ENCODE data around the gene SCFD1. TPM values are rescaled to one million over a fixed set of nuclear protein-coding genes. Genes with fewer than 3 reads are reported as not detected.

Gene SCFD1
- total RNA-seq, 4 donors from 2014 or later: 50.4 to 82.1 (median 52.6) TPM

DNA sequence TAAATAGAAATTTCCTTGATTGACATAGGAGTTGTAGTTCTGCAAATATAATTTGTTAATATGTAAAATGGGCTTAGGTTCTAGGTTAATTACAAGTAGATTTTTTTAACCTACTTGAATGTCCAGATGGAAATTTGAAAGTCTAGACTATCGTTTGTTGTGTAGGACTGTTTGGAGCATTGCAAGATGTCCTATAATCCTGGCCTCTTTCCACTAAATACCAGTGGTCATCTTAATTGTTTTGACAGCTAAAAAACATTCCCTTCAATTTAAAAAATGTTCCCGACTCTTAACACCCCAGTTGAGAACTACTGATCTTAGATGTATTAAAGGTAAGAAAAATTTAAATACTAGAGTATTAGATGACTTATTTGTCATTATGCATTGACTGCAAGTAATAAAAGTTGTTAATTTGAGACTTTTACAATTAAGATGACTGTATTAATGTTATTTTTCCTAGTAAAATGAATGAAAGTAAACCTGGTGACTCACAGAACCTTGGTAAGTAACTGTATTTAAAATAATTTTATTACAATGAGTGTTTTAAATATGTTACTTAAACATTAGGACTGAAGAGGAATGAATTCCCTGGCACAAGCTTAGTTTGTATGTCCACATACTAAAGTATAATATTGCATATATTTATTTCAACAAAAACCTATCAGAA lies 41.4 kb upstream of the SCFD1 start:
- intact Hi-C loops (cut with DNase I): no loop called here
- Histone ChIP-seq H3K27me3 (no peaks in the 10 kb centered on the region), H3K36me3 (peaks cover 0 to 8% (median 0%) of the 10 kb centered on the region in 3 donors), H3K27ac (no peak overlapping the region), H3K9me3 (no peaks in the 10 kb centered on the region), H3K4me3 (no peak overlapping the region), H3K4me1 (no peaks in the 10 kb centered on the region)
- TF ChIP-seq, protein P1, sequence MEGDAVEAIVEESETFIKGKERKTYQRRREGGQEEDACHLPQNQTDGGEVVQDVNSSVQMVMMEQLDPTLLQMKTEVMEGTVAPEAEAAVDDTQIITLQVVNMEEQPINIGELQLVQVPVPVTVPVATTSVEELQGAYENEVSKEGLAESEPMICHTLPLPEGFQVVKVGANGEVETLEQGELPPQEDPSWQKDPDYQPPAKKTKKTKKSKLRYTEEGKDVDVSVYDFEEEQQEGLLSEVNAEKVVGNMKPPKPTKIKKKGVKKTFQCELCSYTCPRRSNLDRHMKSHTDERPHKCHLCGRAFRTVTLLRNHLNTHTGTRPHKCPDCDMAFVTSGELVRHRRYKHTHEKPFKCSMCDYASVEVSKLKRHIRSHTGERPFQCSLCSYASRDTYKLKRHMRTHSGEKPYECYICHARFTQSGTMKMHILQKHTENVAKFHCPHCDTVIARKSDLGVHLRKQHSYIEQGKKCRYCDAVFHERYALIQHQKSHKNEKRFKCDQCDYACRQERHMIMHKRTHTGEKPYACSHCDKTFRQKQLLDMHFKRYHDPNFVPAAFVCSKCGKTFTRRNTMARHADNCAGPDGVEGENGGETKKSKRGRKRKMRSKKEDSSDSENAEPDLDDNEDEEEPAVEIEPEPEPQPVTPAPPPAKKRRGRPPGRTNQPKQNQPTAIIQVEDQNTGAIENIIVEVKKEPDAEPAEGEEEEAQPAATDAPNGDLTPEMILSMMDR (IDR thresholded peaks at IDR 0.05): no peak
- TF ChIP-seq POLR2A (IDR thresholded peaks at IDR 0.05): no peak
- DNase-seq: no peak
- WGBS, 2 donors: 79 to 88% methylated on average over 2 of the region's 2 CpGs

DNA sequence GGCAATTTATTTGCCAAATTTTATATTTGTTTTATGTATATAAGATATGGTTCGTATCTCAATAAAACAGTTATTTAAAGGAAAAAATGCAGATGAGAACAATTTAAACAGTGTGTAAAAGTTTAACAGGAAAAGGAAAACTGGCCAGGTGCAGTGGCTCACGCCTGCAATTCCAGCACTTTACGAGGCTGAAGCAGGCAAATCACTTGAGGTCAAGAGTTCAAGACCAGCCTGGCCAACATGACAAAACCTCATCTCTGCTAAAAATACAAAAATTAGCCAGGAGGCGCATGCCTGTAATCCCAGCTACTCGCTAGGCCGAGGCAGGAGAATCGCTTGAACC lies 40.9 kb upstream of the SCFD1 start:
- no peaks in the 10 kb centered on the region for H3K27me3 ChIP-seq
- intact Hi-C loops (cut with DNase I): no loop called here
- peaks cover 0 to 8% (median 0%) of the 10 kb centered on the region in 3 donors for H3K36me3 ChIP-seq
- DNase-seq: no peak
- no peaks in the 10 kb centered on the region for H3K9me3 ChIP-seq
- H3K4me3 ChIP-seq: no peak overlapping the region
- no peak overlapping the region for H3K27ac ChIP-seq
- WGBS, 2 donors: 91 to 92% methylated on average over 7 of the region's 7 CpGs
- no peaks in the 10 kb centered on the region for H3K4me1 ChIP-seq
- TF ChIP-seq, protein P1 (IDR thresholded peaks at IDR 0.05): no peak
- TF ChIP-seq POLR2A (IDR thresholded peaks at IDR 0.05): no peak

DNA sequence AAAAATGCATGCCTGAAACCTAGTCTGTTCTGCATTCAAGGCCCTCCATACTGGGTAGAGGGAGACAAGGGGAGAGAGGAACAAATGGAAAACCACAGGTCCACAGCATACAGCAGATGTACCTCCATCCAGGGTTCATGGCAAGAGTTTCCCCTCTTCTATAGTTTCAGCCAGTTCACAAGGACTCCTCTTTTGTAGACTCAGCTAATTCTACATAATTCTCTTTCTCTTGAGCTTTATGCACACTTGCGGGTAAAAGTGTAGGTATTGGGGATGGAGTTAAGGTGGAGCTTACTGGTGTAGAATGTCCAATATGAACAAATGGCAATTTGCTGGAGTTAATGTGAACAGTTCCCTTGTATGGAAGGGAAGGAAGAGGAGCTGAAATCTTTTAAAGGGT lies 39.7 kb upstream of the SCFD1 start:
- Histone ChIP-seq H3K36me3 (peaks cover 0 to 8% (median 0%) of the 10 kb centered on the region in 3 donors), H3K27ac (no peak overlapping the region), H3K4me3 (no peak overlapping the region), H3K9me3 (no peaks in the 10 kb centered on the region), H3K27me3 (no peaks in the 10 kb centered on the region), H3K4me1 (no peaks in the 10 kb centered on the region)
- DNase-seq: no peak
- intact Hi-C loops (cut with DNase I): no loop called here
- TF ChIP-seq, protein P1 (IDR thresholded peaks at IDR 0.05): no peak
- WGBS, 2 donors: 90 to 100% methylated on average over 1 of the region's 1 CpG

DNA sequence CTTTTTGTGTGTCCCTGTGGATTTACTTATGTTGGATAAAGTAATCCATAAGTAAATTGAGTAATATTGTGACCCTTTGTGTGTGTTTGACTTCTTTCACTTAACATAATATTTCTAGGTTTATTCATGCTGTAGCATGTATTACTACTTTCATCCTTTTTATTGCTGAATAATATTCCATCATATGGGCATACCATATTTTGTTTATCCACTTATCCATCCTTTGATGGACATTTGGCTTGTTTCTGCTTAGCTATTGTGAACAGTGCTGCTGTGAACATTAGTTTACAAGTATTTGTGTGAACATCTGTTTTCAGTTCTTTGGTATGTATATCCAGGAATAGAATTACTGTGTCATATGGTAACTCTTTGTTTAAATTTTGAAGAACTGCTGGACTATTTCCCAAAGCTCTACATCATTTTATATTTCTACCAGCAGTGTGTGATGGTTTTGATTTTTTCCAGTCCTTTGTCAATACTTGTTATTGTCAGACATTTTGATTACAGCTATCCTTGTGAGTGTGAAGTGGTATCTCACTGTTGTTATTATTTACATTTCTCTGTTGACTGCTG lies 38.0 kb upstream of the SCFD1 start:
- H3K4me1 ChIP-seq: no peaks in the 10 kb centered on the region
- H3K4me3 ChIP-seq: no peak overlapping the region
- no peak overlapping the region for H3K27ac ChIP-seq
- no peaks in the 10 kb centered on the region for H3K9me3 ChIP-seq
- intact Hi-C loops (cut with DNase I): no loop called here
- peaks cover 0 to 10% (median 0%) of the 10 kb centered on the region in 3 donors for H3K36me3 ChIP-seq
- TF ChIP-seq POLR2A (IDR thresholded peaks at IDR 0.05): no peak
- no peaks in the 10 kb centered on the region for H3K27me3 ChIP-seq
- no peak for DNase-seq

DNA sequence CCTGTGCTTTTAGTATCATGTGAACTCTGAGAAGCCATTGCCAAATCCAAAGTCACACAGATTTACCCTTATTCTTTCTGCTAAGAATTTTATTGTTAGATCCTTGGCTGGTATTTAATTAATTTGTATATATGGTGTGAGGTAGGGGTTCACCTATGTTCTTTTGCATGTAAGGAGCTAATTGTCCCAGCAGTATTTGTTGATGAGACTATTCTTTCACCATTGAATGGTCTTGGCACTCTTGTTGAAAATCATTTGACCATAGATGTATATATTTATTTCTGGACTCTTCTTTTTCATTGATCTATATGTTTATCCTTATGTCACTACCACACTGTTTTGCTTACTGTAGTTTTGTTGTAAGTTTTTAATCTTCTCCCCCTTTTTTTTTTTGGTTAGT lies 36.9 kb upstream of the SCFD1 start:
- Histone ChIP-seq H3K4me3 (no peak overlapping the region), H3K27me3 (no peaks in the 10 kb centered on the region), H3K4me1 (no peaks in the 10 kb centered on the region), H3K36me3 (peaks cover 0 to 21% (median 0%) of the 10 kb centered on the region in 3 donors), H3K27ac (no peak overlapping the region), H3K9me3 (no peaks in the 10 kb centered on the region)
- intact Hi-C loops (cut with DNase I): no loop called here
- no peak for TF ChIP-seq POLR2A (IDR thresholded peaks at IDR 0.05)
- TF ChIP-seq, protein P1 (IDR thresholded peaks at IDR 0.05): no peak
- DNase-seq: no peak

Data from esophagus squamous epithelium (tissue), 5 donors.